Loucy (cell line): ENCODE data around the gene ATOX1.
"Not testable (repeated sequence)": the region's sequence is repeated elsewhere in the genome, so short reads cannot be mapped to it uniquely, and the experiment has no call there.

Source experiments
- H2AFZ ChIP-seq: fragments of 200-600 bp; sonication (generic); 2 replicates; pipeline ENCODE4 v1.6.0; 2016; ENCODE audit warnings: antibody characterized with exemption, mild to moderate bottlenecking, low read length, moderate library complexity
- H3F3A ChIP-seq: fragments of 200-600 bp; 2 replicates; pipeline ENCODE4 v1.6.0; 2016; ENCODE audit warnings: antibody characterized with exemption, low read depth, mild to moderate bottlenecking
- H3K27me3 ChIP-seq: fragments of 200-600 bp; sonication (generic); 2 replicates; pipeline ENCODE4 v1.6.1; 2014; ENCODE audit warnings: low read length, mild to moderate bottlenecking; ENCODE audit not compliant: insufficient read depth, poor library complexity, severe bottlenecking
- H3K36me3 ChIP-seq: fragments of 200-600 bp; sonication (generic); 2 replicates; pipeline ENCODE4 v1.6.1; 2016; ENCODE audit warnings: low read length; ENCODE audit not compliant: insufficient read depth
- H3K4me1 ChIP-seq: fragments of 200-600 bp; sonication (generic); 2 replicates; pipeline ENCODE4 v1.5.1; 2014; ENCODE audit warnings: low read length, mild to moderate bottlenecking; ENCODE audit not compliant: insufficient read depth, poor library complexity, severe bottlenecking
- H3K4me2 ChIP-seq: fragments of 200-600 bp; sonication (generic); 2 replicates; pipeline ENCODE4 v1.6.0; 2014; ENCODE audit warnings: antibody characterized with exemption, low read length, low read depth, mild to moderate bottlenecking; ENCODE audit not compliant: poor library complexity, severe bottlenecking
- H3K4me3 ChIP-seq: fragments of 200-600 bp; sonication (generic); 2 replicates; pipeline ENCODE4 v1.5.1; 2014; ENCODE audit warnings: low read length, mild to moderate bottlenecking, mixed read lengths; ENCODE audit not compliant: poor library complexity, severe bottlenecking
- H3K79me2 ChIP-seq: fragments of 200-600 bp; sonication (generic); 2 replicates; pipeline ENCODE4 v1.6.1; 2014; ENCODE audit warnings: low read length; ENCODE audit not compliant: insufficient read depth
- H3K9ac ChIP-seq: fragments of 200-600 bp; sonication (generic); 2 replicates; pipeline ENCODE4 v1.6.0; 2014; ENCODE audit warnings: mild to moderate bottlenecking, low read depth, low read length, moderate library complexity; ENCODE audit not compliant: poor library complexity, severe bottlenecking
- H3K9me2 ChIP-seq: fragments of 200-600 bp; sonication (generic); replicated peaks from 2 replicates; pipeline ENCODE4 v1.6.1; 2016; ENCODE audit warnings: low read depth, low read length, mixed read lengths
- H3K9me3 ChIP-seq: fragments of 200-600 bp; sonication (generic); 2 replicates; pipeline ENCODE4 v1.6.1; 2014; ENCODE audit warnings: mild to moderate bottlenecking, antibody characterized with exemption, low read length, low read depth; ENCODE audit not compliant: insufficient read depth
- H4K20me1 ChIP-seq: fragments of 200-600 bp; sonication (generic); 2 replicates; pipeline ENCODE4 v1.6.0; 2014; ENCODE audit warnings: antibody characterized with exemption, low read length, mild to moderate bottlenecking; ENCODE audit not compliant: insufficient read depth, poor library complexity, severe bottlenecking
- CTCF ChIP-seq: fragments of 200-600 bp; sonication (generic); conservative IDR thresholded peaks from 2 replicates; pipeline ENCODE4 v1.5.1; 2014; ENCODE audit warnings: mild to moderate bottlenecking, antibody characterized with exemption, low read length
- EZH2phosphoT487 ChIP-seq: fragments of 200-600 bp; IDR thresholded peaks from 2 replicates; pipeline ENCODE4 v1.6.1; 2018; ENCODE audit warnings: antibody characterized with exemption, mild to moderate bottlenecking, moderate library complexity, borderline replicate concordance

The ATOX1 gene

GRCh38 chr5:151784141-151784540, 25.7 kb upstream of the ATOX1 start:
- TF ChIP-seq CTCF (no peak), EZH2phosphoT487 (no peak)

GRCh38 chr5:151783664-151784063, 25.2 kb upstream of the ATOX1 start:
- not testable (repeated sequence) for H3F3A ChIP-seq, H2AFZ ChIP-seq, H3K9me2 ChIP-seq, H3K4me3 ChIP-seq, H3K9me3 ChIP-seq, H3K27me3 ChIP-seq, H3K9ac ChIP-seq
- H3K36me3 ChIP-seq: peaks cover 18% of the 10 kb centered on the region; the same call in 1 of the 2 replicates
- peaks cover 100% of the 10 kb centered on the region for H3K79me2 ChIP-seq
- peak overlapping the region; percentile 25 for H3K4me2 ChIP-seq
- H3K4me1 ChIP-seq: peaks cover 39% of the 10 kb centered on the region
- H4K20me1 ChIP-seq: peaks cover 97% of the 10 kb centered on the region

More at GRCh38 chr5:151784141-151784540, 25.7 kb upstream of the ATOX1 start:
- H3K9me3 ChIP-seq: no peaks in the 10 kb centered on the region
- peak overlapping the region; percentile 26 for H3K4me2 ChIP-seq
- H3K36me3 ChIP-seq: peaks cover 23% of the 10 kb centered on the region; the same call in 1 of the 2 replicates
- no peaks in the 10 kb centered on the region for H3F3A ChIP-seq
- no peak overlapping the region for H2AFZ ChIP-seq
- no peaks in the 10 kb centered on the region for H3K27me3 ChIP-seq
- peaks cover 100% of the 10 kb centered on the region for H3K79me2 ChIP-seq
- H4K20me1 ChIP-seq: peaks cover 97% of the 10 kb centered on the region
- peak overlapping the region; percentile 26 for H3K4me3 ChIP-seq
- no peak overlapping the region for H3K9ac ChIP-seq
- H3K9me2 ChIP-seq: no peaks in the 10 kb centered on the region
- H3K4me1 ChIP-seq: peaks cover 35% of the 10 kb centered on the region

GRCh38 chr5:151781201-151781600, 22.8 kb upstream of the ATOX1 start:
- H3K4me3 ChIP-seq: peak overlapping the region; percentile 56
- H4K20me1 ChIP-seq: peaks cover 98% of the 10 kb centered on the region
- no peaks in the 10 kb centered on the region for H3K27me3 ChIP-seq
- H3K79me2 ChIP-seq: peaks cover 100% of the 10 kb centered on the region
- H3K9ac ChIP-seq: no peak overlapping the region
- H3K9me2 ChIP-seq: no peaks in the 10 kb centered on the region
- no peak overlapping the region for H2AFZ ChIP-seq
- TF ChIP-seq EZH2phosphoT487 (no peak), CTCF (no peak)
- no peaks in the 10 kb centered on the region for H3K9me3 ChIP-seq
- H3K4me2 ChIP-seq: peak overlapping the region; percentile 44
- H3K36me3 ChIP-seq: peaks cover 16% of the 10 kb centered on the region; the same call in 1 of the 2 replicates
- peaks cover 57% of the 10 kb centered on the region for H3K4me1 ChIP-seq
- H3F3A ChIP-seq: no peaks in the 10 kb centered on the region

- no peaks in the 10 kb centered on the region for H3F3A ChIP-seq
- no peak for TF ChIP-seq EZH2phosphoT487
- no peak for TF ChIP-seq CTCF
These were observed 21.9 kb upstream of the ATOX1 start for GRCh38 chr5:151780348-151780747.

More at GRCh38 chr5:151780348-151780747, 21.9 kb upstream of the ATOX1 start:
- H3K79me2 ChIP-seq: peaks cover 100% of the 10 kb centered on the region
- H3K9ac ChIP-seq: no peak overlapping the region
- peaks cover 98% of the 10 kb centered on the region for H4K20me1 ChIP-seq
- H3K4me3 ChIP-seq: peak overlapping the region; percentile 56
- H3K4me2 ChIP-seq: peak overlapping the region; percentile 44
- no peaks in the 10 kb centered on the region for H3K27me3 ChIP-seq
- H3K36me3 ChIP-seq: peaks cover 16% of the 10 kb centered on the region; the same call in 1 of the 2 replicates
- no peaks in the 10 kb centered on the region for H3K9me2 ChIP-seq
- H3K9me3 ChIP-seq: no peaks in the 10 kb centered on the region
- H2AFZ ChIP-seq: no peak overlapping the region
- H3K4me1 ChIP-seq: peaks cover 66% of the 10 kb centered on the region
